Measurements from ENCODE around the gene RNF144B.

DNA sequence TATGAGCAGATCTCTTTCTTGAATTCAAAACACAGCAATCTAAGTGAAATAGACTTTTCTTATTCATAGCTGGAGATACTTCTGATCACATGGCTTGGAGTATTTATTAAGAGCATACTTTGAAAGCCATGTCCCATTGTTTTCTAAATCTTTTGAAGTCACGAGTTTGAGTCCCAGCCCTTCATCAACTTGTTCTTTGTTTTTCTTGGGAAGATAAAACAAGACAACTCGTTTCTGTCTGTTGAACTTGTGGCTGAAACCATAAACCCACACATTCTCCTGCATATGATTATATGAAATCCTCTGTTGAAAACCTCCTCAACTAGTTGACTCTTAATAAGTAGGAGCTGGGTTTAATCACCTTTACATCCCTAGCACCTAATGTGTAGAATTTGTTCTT is 3.3 kb downstream of the RNF144B start:
- TF ChIP-seq, protein P1, sequence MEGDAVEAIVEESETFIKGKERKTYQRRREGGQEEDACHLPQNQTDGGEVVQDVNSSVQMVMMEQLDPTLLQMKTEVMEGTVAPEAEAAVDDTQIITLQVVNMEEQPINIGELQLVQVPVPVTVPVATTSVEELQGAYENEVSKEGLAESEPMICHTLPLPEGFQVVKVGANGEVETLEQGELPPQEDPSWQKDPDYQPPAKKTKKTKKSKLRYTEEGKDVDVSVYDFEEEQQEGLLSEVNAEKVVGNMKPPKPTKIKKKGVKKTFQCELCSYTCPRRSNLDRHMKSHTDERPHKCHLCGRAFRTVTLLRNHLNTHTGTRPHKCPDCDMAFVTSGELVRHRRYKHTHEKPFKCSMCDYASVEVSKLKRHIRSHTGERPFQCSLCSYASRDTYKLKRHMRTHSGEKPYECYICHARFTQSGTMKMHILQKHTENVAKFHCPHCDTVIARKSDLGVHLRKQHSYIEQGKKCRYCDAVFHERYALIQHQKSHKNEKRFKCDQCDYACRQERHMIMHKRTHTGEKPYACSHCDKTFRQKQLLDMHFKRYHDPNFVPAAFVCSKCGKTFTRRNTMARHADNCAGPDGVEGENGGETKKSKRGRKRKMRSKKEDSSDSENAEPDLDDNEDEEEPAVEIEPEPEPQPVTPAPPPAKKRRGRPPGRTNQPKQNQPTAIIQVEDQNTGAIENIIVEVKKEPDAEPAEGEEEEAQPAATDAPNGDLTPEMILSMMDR (conservative IDR thresholded peaks at IDR 0.05; ENCODE audit: low read depth in 2 of 2) = no peak
- no peak for TF ChIP-seq EZH2 (IDR thresholded peaks at IDR 0.05; ENCODE audit: low read depth, unreplicated experiment)
- TF ChIP-seq POLR2AphosphoS5 (IDR thresholded peaks at IDR 0.05; ENCODE audit: low read depth) = no peak
- no peak for TF ChIP-seq EZH2phosphoT487 (IDR thresholded peaks at IDR 0.05; ENCODE audit: unreplicated experiment)
- no peak for TF ChIP-seq CREB1 (CRISPR knock-in tag; IDR thresholded peaks at IDR 0.05; ENCODE audit: low read depth)
- TF ChIP-seq ZNF114 (CRISPR knock-in tag; IDR thresholded peaks at IDR 0.05) = no peak
- TF ChIP-seq, protein P2, sequence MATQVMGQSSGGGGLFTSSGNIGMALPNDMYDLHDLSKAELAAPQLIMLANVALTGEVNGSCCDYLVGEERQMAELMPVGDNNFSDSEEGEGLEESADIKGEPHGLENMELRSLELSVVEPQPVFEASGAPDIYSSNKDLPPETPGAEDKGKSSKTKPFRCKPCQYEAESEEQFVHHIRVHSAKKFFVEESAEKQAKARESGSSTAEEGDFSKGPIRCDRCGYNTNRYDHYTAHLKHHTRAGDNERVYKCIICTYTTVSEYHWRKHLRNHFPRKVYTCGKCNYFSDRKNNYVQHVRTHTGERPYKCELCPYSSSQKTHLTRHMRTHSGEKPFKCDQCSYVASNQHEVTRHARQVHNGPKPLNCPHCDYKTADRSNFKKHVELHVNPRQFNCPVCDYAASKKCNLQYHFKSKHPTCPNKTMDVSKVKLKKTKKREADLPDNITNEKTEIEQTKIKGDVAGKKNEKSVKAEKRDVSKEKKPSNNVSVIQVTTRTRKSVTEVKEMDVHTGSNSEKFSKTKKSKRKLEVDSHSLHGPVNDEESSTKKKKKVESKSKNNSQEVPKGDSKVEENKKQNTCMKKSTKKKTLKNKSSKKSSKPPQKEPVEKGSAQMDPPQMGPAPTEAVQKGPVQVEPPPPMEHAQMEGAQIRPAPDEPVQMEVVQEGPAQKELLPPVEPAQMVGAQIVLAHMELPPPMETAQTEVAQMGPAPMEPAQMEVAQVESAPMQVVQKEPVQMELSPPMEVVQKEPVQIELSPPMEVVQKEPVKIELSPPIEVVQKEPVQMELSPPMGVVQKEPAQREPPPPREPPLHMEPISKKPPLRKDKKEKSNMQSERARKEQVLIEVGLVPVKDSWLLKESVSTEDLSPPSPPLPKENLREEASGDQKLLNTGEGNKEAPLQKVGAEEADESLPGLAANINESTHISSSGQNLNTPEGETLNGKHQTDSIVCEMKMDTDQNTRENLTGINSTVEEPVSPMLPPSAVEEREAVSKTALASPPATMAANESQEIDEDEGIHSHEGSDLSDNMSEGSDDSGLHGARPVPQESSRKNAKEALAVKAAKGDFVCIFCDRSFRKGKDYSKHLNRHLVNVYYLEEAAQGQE (IDR thresholded peaks at IDR 0.05; ENCODE audit: unreplicated experiment) = no peak
- no peak for TF ChIP-seq JUNB (IDR thresholded peaks at IDR 0.05; ENCODE audit: unreplicated experiment)
- no peak for TF ChIP-seq STAT1 (IDR thresholded peaks at IDR 0.05; ENCODE audit: unreplicated experiment)
